Endothelial cell of umbilical vein (primary cell): ENCODE measurements around the gene DNAJB1. TPM values are rescaled to one million over a fixed set of nuclear protein-coding genes. Genes with fewer than 3 reads are reported as not detected.

Experiments used
- BruUV-seq: library from RNA; stranded (reverse); fragments of 400-500 nt; replicated peaks from 2 replicates; lab custom pipeline; 2021; lab: Mats Ljungman, UMichigan
- CTCF ChIA-PET: fragments of 300-600, 350-600 bp; sonication (Branson Sonifier 250); formaldehyde crosslinking; loops from one replicate; lab custom pipeline; 2021; ENCODE audit warnings: antibody characterized with exemption, inconsistent platforms; lab: Charles Lee
- POLR2A ChIA-PET: fragments of 300-600, 350-600 bp; sonication (Branson Sonifier 250); formaldehyde crosslinking; loops from one replicate; lab custom pipeline; 2021; ENCODE audit warnings: antibody characterized with exemption, inconsistent platforms; lab: Charles Lee
- DNase-seq: peaks from one replicate; pipeline ENCODE4 v3.0.0-alpha.2; 2011; ENCODE audit warnings: low read depth, low spot score
- FAIRE-seq: peaks from 2 replicates; lab custom pipeline; 2011; peaks lifted over from hg19 to GRCh38; lab: Jason Lieb, UNC
- H2AFZ ChIP-seq: 2 replicates; pipeline ENCODE4 v1.6.0; 2012; ENCODE audit warnings: low read depth, low read length, control low read depth, inconsistent platforms
- H3K27ac ChIP-seq: 2 replicates; pipeline ENCODE4 v1.5.1; 2011; ENCODE audit warnings: low read depth, mild to moderate bottlenecking, control low read depth, low read length, moderate library complexity; ENCODE audit not compliant: insufficient read depth
- H3K27me3 ChIP-seq, 2 experiments: 2 replicates each; pipeline versions ENCODE4 v1.6.0 to v1.6.1; 2011; ENCODE audit warnings: low read length in 2 of 2, mixed read lengths in 1 of 2; ENCODE audit not compliant: control insufficient read depth in 2 of 2, insufficient read depth in 2 of 2
- H3K36me3 ChIP-seq, 2 experiments: 2 replicates in 1 of 2; 3 replicates in 1 of 2; pipeline ENCODE4 v1.5.1; 2011; ENCODE audit warnings: low read length in 2 of 2, mild to moderate bottlenecking in 1 of 2, moderate library complexity in 1 of 2; ENCODE audit not compliant: control insufficient read depth in 2 of 2, insufficient read depth in 2 of 2; ENCODE audit errors: extremely low read depth in 1 of 2
- H3K4me1 ChIP-seq: 3 replicates; pipeline ENCODE4 v1.5.1; 2011; ENCODE audit warnings: mild to moderate bottlenecking, low read length; ENCODE audit not compliant: control insufficient read depth, insufficient read depth; ENCODE audit errors: extremely low read depth
- H3K4me2 ChIP-seq: 2 replicates; pipeline ENCODE4 v1.6.1; 2011; ENCODE audit warnings: low read length, control low read depth, mixed read lengths; ENCODE audit not compliant: insufficient read depth
- H3K4me3 ChIP-seq, 3 experiments: fragments of 200-600 bp in 1 of 3; sonication (generic), shearing (Covaris generic) in 1 of 3; replicated peaks in 1 of 3; 2 replicates each; pipeline ENCODE4 v1.5.1; 2011 to 2016; ENCODE audit warnings: control low read depth in 3 of 3, low read length in 3 of 3, mild to moderate bottlenecking in 2 of 3, inconsistent platforms in 1 of 3, low read depth in 1 of 3, moderate library complexity in 1 of 3; ENCODE audit not compliant: insufficient read depth in 1 of 3
- H3K79me2 ChIP-seq: 2 replicates; pipeline ENCODE4 v1.6.0; 2012; ENCODE audit warnings: low read length, inconsistent platforms; ENCODE audit not compliant: control insufficient read depth, insufficient read depth
- H3K9ac ChIP-seq: replicated peaks from 2 replicates; pipeline ENCODE3; 2011; ENCODE audit warnings: low read length, control low read depth; ENCODE audit not compliant: insufficient read depth; ENCODE audit errors: extremely low read depth
- H3K9me1 ChIP-seq: replicated peaks from 3 replicates; pipeline ENCODE4 v1.6.0; 2011; ENCODE audit warnings: mild to moderate bottlenecking, low read length; ENCODE audit not compliant: control insufficient read depth, insufficient read depth; ENCODE audit errors: extremely low read depth
- H3K9me3 ChIP-seq: replicated peaks from 2 replicates; pipeline ENCODE4 v1.5.1; 2012; ENCODE audit warnings: low read length, inconsistent platforms; ENCODE audit not compliant: control insufficient read depth, insufficient read depth
- H4K20me1 ChIP-seq: replicated peaks from 2 replicates; pipeline ENCODE3; 2011; ENCODE audit warnings: mild to moderate bottlenecking, low read length; ENCODE audit not compliant: control insufficient read depth, insufficient read depth; ENCODE audit errors: extremely low read depth
- CTCF ChIP-seq, 2 donors: IDR thresholded peaks; 1 replicate in 1 of 2; 2 replicates in 1 of 2; pipeline ENCODE4 v1.5.1; 2011; ENCODE audit warnings: low read length in 2 of 2, mild to moderate bottlenecking in 2 of 2, moderate library complexity in 2 of 2, control low read depth in 1 of 2, inconsistent platforms in 1 of 2, low read depth in 1 of 2; ENCODE audit not compliant: insufficient read depth in 1 of 2; ENCODE audit errors: extremely low read depth in 1 of 2
- EZH2 ChIP-seq: IDR thresholded peaks from 2 replicates; pipeline ENCODE4 v1.6.1; 2012; ENCODE audit warnings: borderline replicate concordance, low read depth, mild to moderate bottlenecking, moderate library complexity, low read length, inconsistent platforms; ENCODE audit not compliant: severe bottlenecking
- FOS ChIP-seq: IDR thresholded peaks from 2 replicates; pipeline ENCODE4 v1.6.1; 2011; ENCODE audit warnings: mild to moderate bottlenecking, low read length, moderate library complexity, borderline replicate concordance; ENCODE audit not compliant: insufficient read depth
- GATA2 ChIP-seq: IDR thresholded peaks from 2 replicates; pipeline ENCODE4 v1.7.0; 2011; ENCODE audit warnings: low read depth, mild to moderate bottlenecking, moderate library complexity, mixed read lengths, low read length; ENCODE audit not compliant: insufficient read length, insufficient read depth
- JUN ChIP-seq: IDR thresholded peaks from 2 replicates; pipeline ENCODE4 v1.6.1; 2011; ENCODE audit warnings: borderline replicate concordance, low read depth; ENCODE audit not compliant: insufficient read length, insufficient read depth
- MYC ChIP-seq: IDR thresholded peaks from one replicate; pipeline ENCODE4 v1.6.1; 2011; ENCODE audit warnings: mild to moderate bottlenecking, low read depth, low read length
- POLR2A ChIP-seq: IDR thresholded peaks from 2 replicates; pipeline ENCODE4 v1.6.1; 2012; ENCODE audit warnings: low read depth, mild to moderate bottlenecking, control low read depth, low read length
- POLR2AphosphoS5 ChIP-seq: IDR thresholded peaks from 2 replicates; pipeline ENCODE4 v1.6.1; 2012; ENCODE audit warnings: low read depth, mild to moderate bottlenecking, control low read depth, low read length, moderate library complexity; ENCODE audit not compliant: insufficient read depth
- dilution Hi-C: fragments of 300-500 bp; cut with MboI; formaldehyde crosslinking; loops from one replicate; pipeline ENCODE4 v1.15.0; 2019; ENCODE audit warnings: low sequenced_read_pairs; ENCODE audit not compliant: extremely low pct_ligation_motif_present
- intact Hi-C: fragments of 100-400 bp; cut with micrococcal nuclease; formaldehyde crosslinking; loops from one replicate; pipeline ENCODE4 v1.10.0; 2022
- polyA plus RNA-seq, 4 experiments: library from polyadenylated mRNA; depleted of rRNA in 3 of 4; stranded (reverse) in 3 of 4; unstranded in 1 of 4; fragments of >200 nt; gene quantifications; 2 replicates each; pipeline versions ENCODE4 v1.2.1 to v1.2.3, GENCODE V29; 2011 to 2012; ENCODE audit warnings: missing spikeins in 1 of 4
- total RNA-seq: library from RNA; stranded (reverse); gene quantifications from 2 replicates; pipeline ENCODE4 v1.2.3, GENCODE V29; 2021
- TF ChIP-seq, protein P1 (sequence below): IDR thresholded peaks from 2 replicates; pipeline ENCODE4 v1.6.1; 2011; ENCODE audit not compliant: insufficient read depth, insufficient read length

The DNAJB1 gene
- total and polyA plus RNA-seq, 2 donors (not counting 3 experiments of a cell fraction or from before 2014, with no cell fraction given) = 58.6 to 59.8 TPM

GRCh38 chr19:14554382-14554812 is 36.2 kb upstream of the DNAJB1 start:
- H3K27me3 ChIP-seq = no peaks in the 10 kb centered on the region
- ChIA-PET CTCF (interaction anchor here (0.6 to 1.3 kb wide), 5 partner anchors 19 to 428 kb away, joined by 3 to 8 read pairs (median 3); partner anchors contain the start of gene PTGER1), POLR2A (no interaction called here)
- no peak overlapping the region for H2AFZ ChIP-seq
- no peak for DNase-seq
- H3K4me1 ChIP-seq = no peaks in the 10 kb centered on the region
- TF ChIP-seq GATA2 (no peak), JUN (no peak), POLR2AphosphoS5 (no peak), CTCF (IDR thresholded peaks at IDR 0.05; ENCODE audit: extremely low read depth in 1 of 2, insufficient read depth in 1 of 2, low read depth in 1 of 2, low read length in 2 of 2) (no peak), EZH2 (no peak), MYC (no peak), FOS (no peak), POLR2A (no peak)
- TF ChIP-seq, protein P1, sequence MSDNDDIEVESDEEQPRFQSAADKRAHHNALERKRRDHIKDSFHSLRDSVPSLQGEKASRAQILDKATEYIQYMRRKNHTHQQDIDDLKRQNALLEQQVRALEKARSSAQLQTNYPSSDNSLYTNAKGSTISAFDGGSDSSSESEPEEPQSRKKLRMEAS = no peak
- BruUV-seq = no TSS peak
- no peaks in the 10 kb centered on the region for H4K20me1 ChIP-seq
- H3K9me1 ChIP-seq = no peaks in the 10 kb centered on the region
- H3K27ac ChIP-seq = no peak overlapping the region
- no peaks in the 10 kb centered on the region for H3K79me2 ChIP-seq
- dilution Hi-C loops (no loop called here), intact Hi-C loops (no loop called here)
- FAIRE-seq = no peak
- H3K9ac ChIP-seq = no peak overlapping the region
- no peak overlapping the region for H3K4me2 ChIP-seq
- no peak overlapping the region for H3K4me3 ChIP-seq
- H3K9me3 ChIP-seq = no peaks in the 10 kb centered on the region
- H3K36me3 ChIP-seq = no peaks in the 10 kb centered on the region
